B cell (primary cell): ENCODE results near the gene SKIC8. TPM values are rescaled to one million over a fixed set of nuclear protein-coding genes. Genes with fewer than 3 reads are reported as not detected.

Experiments
- ATAC-seq: fragments of 200-7000 bp; cut with Tn5 transposase; one replicate; pipeline ENCODE4 v1.10.0; 2021; ENCODE audit warnings: low read depth, mild to moderate bottlenecking, moderate number of reproducible peaks, moderate library complexity
- CTCF ChIA-PET: fragments of 350-600 bp; sonication (Branson Sonifier 250); formaldehyde crosslinking; loops from one replicate; lab custom pipeline; 2021; ENCODE audit warnings: antibody characterized with exemption, inconsistent platforms; lab: Charles Lee
- POLR2A ChIA-PET: fragments of 350-600 bp; sonication (Branson Sonifier 250); formaldehyde crosslinking; loops from one replicate; lab custom pipeline; 2021; ENCODE audit warnings: antibody characterized with exemption; lab: Charles Lee
- DNase-seq: peaks from one replicate; pipeline ENCODE4 v3.0.0; 2013
- H2AFZ ChIP-seq: 2 replicates; pipeline ENCODE4 v1.6.1; 2012; ENCODE audit warnings: mild to moderate bottlenecking, low read depth, low read length; ENCODE audit not compliant: insufficient read depth, poor library complexity, severe bottlenecking
- H3K27ac ChIP-seq, 2 donors: 1 replicate in 1 of 2; 2 replicates in 1 of 2; pipeline ENCODE4 v1.5.1; 2012 to 2013; ENCODE audit warnings: low read length in 2 of 2, mild to moderate bottlenecking in 2 of 2, moderate library complexity in 1 of 2
- H3K27me3 ChIP-seq, 4 experiments: fragments of 200-600 bp in 1 of 4; sonication (generic) in 1 of 4; replicated peaks in 1 of 4; 1 replicate in 2 of 4; 2 replicates in 2 of 4; pipeline versions ENCODE4 v1.6.1 to v1.7.0; 2013 to 2016; ENCODE audit warnings: low read length in 3 of 4, mild to moderate bottlenecking in 2 of 4, mixed read lengths in 1 of 4, moderate library complexity in 1 of 4; ENCODE audit not compliant: insufficient read depth in 4 of 4, control insufficient read depth in 3 of 4; ENCODE audit errors: control extremely low read depth in 1 of 4
- H3K36me3 ChIP-seq, 2 experiments: replicated peaks in 1 of 2; 1 replicate in 1 of 2; 2 replicates in 1 of 2; pipeline versions ENCODE4 v1.6.1 to v1.7.1; 2013; ENCODE audit warnings: low read length in 1 of 2; ENCODE audit not compliant: insufficient read depth in 2 of 2, control insufficient read depth in 1 of 2; ENCODE audit errors: control extremely low read depth in 1 of 2, extremely low read depth in 1 of 2
- H3K4me1 ChIP-seq, 2 donors: fragments of 200-600 bp in 1 of 2; sonication (generic) in 1 of 2; 1 replicate in 1 of 2; 2 replicates in 1 of 2; pipeline versions ENCODE4 v1.5.1 to v1.6.1; 2013 to 2017; ENCODE audit warnings: low read length in 2 of 2; ENCODE audit not compliant: control insufficient read depth in 2 of 2, insufficient read depth in 2 of 2
- H3K4me2 ChIP-seq: replicated peaks from 2 replicates; pipeline ENCODE3; 2012; ENCODE audit warnings: mild to moderate bottlenecking, low read depth, low read length; ENCODE audit not compliant: poor library complexity, severe bottlenecking
- H3K4me3 ChIP-seq, 5 experiments: fragments of 200-600 bp in 1 of 5; sonication (generic) in 1 of 5; 1 replicate in 3 of 5; 2 replicates in 2 of 5; pipeline versions ENCODE4 v1.5.1 to v1.7.0; 2011 to 2016; ENCODE audit warnings: low read length in 4 of 5, mild to moderate bottlenecking in 4 of 5, low read depth in 2 of 5, control low read depth in 1 of 5, moderate library complexity in 1 of 5; ENCODE audit not compliant: insufficient read depth in 1 of 5; ENCODE audit errors: control extremely low read depth in 1 of 5, extremely low read depth in 1 of 5
- H3K79me2 ChIP-seq: fragments of 200-600 bp; sonication (generic); one replicate; pipeline ENCODE4 v1.6.0; 2016; ENCODE audit warnings: low read length; ENCODE audit not compliant: control insufficient read depth, insufficient read depth
- H3K9ac ChIP-seq: fragments of 200-600 bp; sonication (generic); 2 replicates; pipeline ENCODE4 v1.6.1; 2017; ENCODE audit warnings: mild to moderate bottlenecking, low read length, moderate library complexity
- H3K9me3 ChIP-seq, 3 donors: one replicate each; pipeline versions ENCODE4 v1.6.1 to v1.7.1; 2013; ENCODE audit warnings: low read length in 2 of 3; ENCODE audit not compliant: control insufficient read depth in 2 of 3, insufficient read depth in 1 of 3; ENCODE audit errors: control extremely low read depth in 1 of 3
- H4K20me1 ChIP-seq: 2 replicates; pipeline ENCODE4 v1.6.0; 2012; ENCODE audit warnings: mild to moderate bottlenecking, low read length; ENCODE audit not compliant: insufficient read depth, control insufficient read depth, poor library complexity, severe bottlenecking
- H3K27ac Mint-ChIP-seq: one replicate; pipeline ENCODE4 v1.8.0; 2021; ENCODE audit warnings: mixed read lengths
- H3K27me3 Mint-ChIP-seq: one replicate; pipeline ENCODE4 v1.8.0; 2021; ENCODE audit warnings: mixed read lengths
- H3K4me1 Mint-ChIP-seq: one replicate; pipeline ENCODE4 v1.8.0; 2021; ENCODE audit warnings: mixed read lengths
- H3K4me3 Mint-ChIP-seq: one replicate; pipeline ENCODE4 v1.8.0; 2021; ENCODE audit warnings: mixed read lengths
- H3K9me3 Mint-ChIP-seq: one replicate; pipeline ENCODE4 v1.8.0; 2022; ENCODE audit warnings: mixed read lengths; ENCODE audit not compliant: insufficient read depth
- CTCF ChIP-seq: fragments of 200-600 bp; IDR thresholded peaks from one replicate; pipeline ENCODE4 v1.8.0; 2022; ENCODE audit warnings: antibody characterized with exemption, mild to moderate bottlenecking
- EZH2 ChIP-seq: IDR thresholded peaks from 2 replicates; pipeline ENCODE4 v1.6.1; 2012; ENCODE audit warnings: borderline replicate concordance, low read depth, mild to moderate bottlenecking, moderate library complexity, low read length; ENCODE audit not compliant: insufficient read depth, poor library complexity, severe bottlenecking
- WGBS: methylation state at CpG from one replicate; pipeline ENCODE4 v1.1.5; 2013; ENCODE audit warnings: missing lambda C conversion rate; ENCODE audit not compliant: insufficient coverage; 5-methylcytosine and 5-hydroxymethylcytosine counted together
- intact Hi-C: fragments of 100-400 bp; cut with micrococcal nuclease; formaldehyde crosslinking; loops from one replicate; pipeline ENCODE4 v1.10.0; 2022
- polyA plus RNA-seq: library from polyadenylated mRNA; depleted of rRNA; stranded (reverse); fragments of >200 nt; gene quantifications from 2 replicates; pipeline ENCODE4 v1.2.3, GENCODE V29; 2012
- total RNA-seq, 2 donors: library from RNA; stranded (reverse); fragments of 120-200 nt in 1 of 2; gene quantifications; 1 replicate in 1 of 2; 2 replicates in 1 of 2; pipeline versions ENCODE4 v1.2.3 to v1.2.4, GENCODE V29; 2013 to 2022

The SKIC8 gene
- total and polyA plus RNA-seq, 2 donors (not counting 1 experiment from before 2014, with no cell fraction given): 31.9 to 40.2 TPM

- Mint-ChIP-seq H3K4me3 (no peak overlapping the region), H3K27ac (no peak overlapping the region), H3K27me3 (no peaks in the 10 kb centered on the region), H3K9me3 (no peaks in the 10 kb centered on the region), H3K4me1 (no peaks in the 10 kb centered on the region)
- ChIA-PET POLR2A (no interaction called here), CTCF (no interaction called here)
- Histone ChIP-seq H3K36me3 (no peaks in the 10 kb centered on the region), H3K27ac (no peak overlapping the region), H3K4me3 (no peak overlapping the region), H4K20me1 (no peaks in the 10 kb centered on the region), H3K4me1 (no peaks in the 10 kb centered on the region), H3K79me2 (no peaks in the 10 kb centered on the region), H3K4me2 (no peak overlapping the region), H3K9me3 (no peaks in the 10 kb centered on the region), H2AFZ (no peak overlapping the region), H3K9ac (no peak overlapping the region), H3K27me3 (no peaks in the 10 kb centered on the region)
- WGBS: 94% methylated on average over 13 of the region's 17 CpGs
- ATAC-seq (no peak), DNase-seq (no peak)
- TF ChIP-seq EZH2 (no peak), CTCF (no peak)
- intact Hi-C loops: no loop called here
Measured at GRCh38 chr15:78321041-78321570, 21.7 kb upstream of the SKIC8 start.

- H3K4me3 ChIP-seq: no peak overlapping the region
- no peak for ATAC-seq
- no peaks in the 10 kb centered on the region for H3K79me2 ChIP-seq
- no peak for TF ChIP-seq EZH2
- TF ChIP-seq CTCF: no peak
- H4K20me1 ChIP-seq: no peaks in the 10 kb centered on the region
- no peak overlapping the region for H2AFZ ChIP-seq
- H3K27ac ChIP-seq: no peak overlapping the region
- POLR2A ChIA-PET: no interaction called here
- no peaks in the 10 kb centered on the region for H3K9me3 ChIP-seq
- no peaks in the 10 kb centered on the region for H3K27me3 ChIP-seq
- no peaks in the 10 kb centered on the region for H3K36me3 ChIP-seq
- 67% methylated on average over 1 of the region's 5 CpGs for WGBS
- no peaks in the 10 kb centered on the region for H3K4me1 ChIP-seq
- CTCF ChIA-PET: no interaction called here
- DNase-seq: no peak
- H3K4me1 Mint-ChIP-seq: no peaks in the 10 kb centered on the region
- no peak overlapping the region for H3K4me3 Mint-ChIP-seq
- intact Hi-C loops: no loop called here
- H3K27me3 Mint-ChIP-seq: no peaks in the 10 kb centered on the region
- H3K4me2 ChIP-seq: no peak overlapping the region
- no peaks in the 10 kb centered on the region for H3K9me3 Mint-ChIP-seq
- no peak overlapping the region for H3K27ac Mint-ChIP-seq
- H3K9ac ChIP-seq: no peak overlapping the region
Measured at GRCh38 chr15:78320183-78320582, 20.8 kb upstream of the SKIC8 start.
